MM.1S (cell line): Measurements from ENCODE around the gene NPNT.

ENCODE experiments used
- DNase-seq: peaks from one replicate; pipeline ENCODE4 v3.0.0-alpha.2; 2015
- H2AFZ ChIP-seq: fragments of 300-600 bp; sonication (generic); 2 replicates; pipeline ENCODE4 v1.6.0; 2016; ENCODE audit warnings: antibody characterized with exemption, low read length
- H3F3A ChIP-seq: fragments of 300-600 bp; sonication (generic); 2 replicates; pipeline ENCODE4 v1.6.1; 2016; ENCODE audit warnings: mild to moderate bottlenecking, antibody characterized with exemption, low read length, moderate library complexity, mixed read lengths; ENCODE audit not compliant: insufficient read depth
- H3K27ac ChIP-seq: fragments of 300-600 bp; sonication (generic); 2 replicates; pipeline ENCODE4 v1.5.1; 2016; ENCODE audit warnings: mild to moderate bottlenecking, low read length
- H3K27me3 ChIP-seq: fragments of 300-600 bp; sonication (generic); replicated peaks from 2 replicates; pipeline ENCODE4 v1.6.0; 2016; ENCODE audit warnings: low read length; ENCODE audit not compliant: insufficient read depth
- H3K36me3 ChIP-seq: fragments of 300-600 bp; sonication (generic); replicated peaks from 2 replicates; pipeline ENCODE4 v1.6.1; 2016; ENCODE audit warnings: mild to moderate bottlenecking, low read length, mixed read lengths; ENCODE audit not compliant: insufficient read depth
- H3K4me1 ChIP-seq: fragments of 300-600 bp; sonication (generic); 2 replicates; pipeline ENCODE4 v1.6.1; 2016; ENCODE audit warnings: low read length, mixed read lengths
- H3K4me2 ChIP-seq: fragments of 300-600 bp; sonication (generic); 2 replicates; pipeline ENCODE4 v1.6.0; 2016; ENCODE audit warnings: low read depth, low read length
- H3K4me3 ChIP-seq: fragments of 300-600 bp; sonication (generic); 2 replicates; pipeline ENCODE4 v1.5.1; 2016; ENCODE audit warnings: low read length, mixed read lengths
- H3K79me2 ChIP-seq: fragments of 300-600 bp; sonication (generic); 2 replicates; pipeline ENCODE4 v1.6.1; 2016; ENCODE audit warnings: mixed run types, low read length, mixed read lengths
- H3K9ac ChIP-seq: fragments of 300-600 bp; sonication (generic); 2 replicates; pipeline ENCODE4 v1.6.1; 2016; ENCODE audit warnings: low read length, mixed read lengths
- H3K9me2 ChIP-seq: fragments of 300-600 bp; sonication (generic); replicated peaks from 2 replicates; pipeline ENCODE4 v1.6.1; 2016; ENCODE audit warnings: mild to moderate bottlenecking, low read length, mixed read lengths; ENCODE audit not compliant: insufficient read depth
- H3K9me3 ChIP-seq: fragments of 300-600 bp; sonication (generic); replicated peaks from 2 replicates; pipeline ENCODE4 v1.6.1; 2016; ENCODE audit warnings: mild to moderate bottlenecking, low read length, mixed read lengths; ENCODE audit not compliant: insufficient read depth
- H4K20me1 ChIP-seq: fragments of 300-600 bp; sonication (generic); 2 replicates; pipeline ENCODE4 v1.6.1; 2016; ENCODE audit warnings: mild to moderate bottlenecking, low read length, moderate library complexity, mixed read lengths; ENCODE audit not compliant: insufficient read depth
- CTCF ChIP-seq: fragments of 300-600 bp; sonication (generic); IDR thresholded peaks from 2 replicates; pipeline ENCODE4 v1.5.1; 2016; ENCODE audit warnings: antibody characterized with exemption, low read length, mixed read lengths
- EZH2 ChIP-seq: fragments of 300-600 bp; sonication (generic); optimal IDR thresholded peaks from 2 replicates; pipeline ENCODE3; 2017; ENCODE audit warnings: low read depth, mild to moderate bottlenecking, antibody characterized with exemption, low read length, mixed read lengths
- EZH2phosphoT487 ChIP-seq: fragments of 300-600 bp; sonication (generic); IDR thresholded peaks from 2 replicates; pipeline ENCODE4 v1.6.1; 2018; ENCODE audit warnings: antibody characterized with exemption, low read length

Gene NPNT

GRCh38 chr4:105994841-105995501 lies 99.7 kb downstream of the NPNT start:
- Histone ChIP-seq H3F3A (no peaks in the 10 kb centered on the region), H3K27ac (no peak overlapping the region), H2AFZ (no peak overlapping the region), H3K9me2 (no peaks in the 10 kb centered on the region), H3K9me3 (no peaks in the 10 kb centered on the region), H3K4me1 (no peaks in the 10 kb centered on the region), H3K4me2 (no peak overlapping the region), H3K79me2 (no peaks in the 10 kb centered on the region), H3K4me3 (no peak overlapping the region), H4K20me1 (no peaks in the 10 kb centered on the region), H3K36me3 (no peaks in the 10 kb centered on the region), H3K9ac (no peak overlapping the region), H3K27me3 (no peaks in the 10 kb centered on the region)
- DNase-seq, result no peak
- TF ChIP-seq EZH2 (no peak), CTCF (no peak), EZH2phosphoT487 (no peak)

- DNase-seq, result no peak
- Histone ChIP-seq H2AFZ (no peak overlapping the region), H3K27me3 (no peaks in the 10 kb centered on the region), H3F3A (no peaks in the 10 kb centered on the region), H3K36me3 (no peaks in the 10 kb centered on the region), H3K9ac (no peak overlapping the region), H3K4me3 (no peak overlapping the region), H3K4me2 (no peak overlapping the region), H3K9me2 (no peaks in the 10 kb centered on the region), H3K9me3 (no peaks in the 10 kb centered on the region), H3K4me1 (no peaks in the 10 kb centered on the region), H4K20me1 (no peaks in the 10 kb centered on the region), H3K27ac (no peak overlapping the region), H3K79me2 (no peaks in the 10 kb centered on the region)
- TF ChIP-seq EZH2phosphoT487, result no peak
- no peak for TF ChIP-seq EZH2
- TF ChIP-seq CTCF, result no peak
These were observed 101.6 kb downstream of the NPNT start for GRCh38 chr4:105996845-105997244.

- H3K36me3 ChIP-seq, result no peaks in the 10 kb centered on the region
- no peaks in the 10 kb centered on the region for H3K9me2 ChIP-seq
- no peaks in the 10 kb centered on the region for H3K9me3 ChIP-seq
- DNase-seq, result no peak
- H3F3A ChIP-seq, result no peaks in the 10 kb centered on the region
- no peaks in the 10 kb centered on the region for H3K27me3 ChIP-seq
- no peak overlapping the region for H3K4me3 ChIP-seq
- H3K9ac ChIP-seq, result no peak overlapping the region
- H3K4me1 ChIP-seq, result no peaks in the 10 kb centered on the region
- no peak overlapping the region for H2AFZ ChIP-seq
- no peak overlapping the region for H3K27ac ChIP-seq
- no peak for TF ChIP-seq EZH2phosphoT487
- no peak for TF ChIP-seq CTCF
- no peak for TF ChIP-seq EZH2
- no peaks in the 10 kb centered on the region for H3K79me2 ChIP-seq
- no peaks in the 10 kb centered on the region for H4K20me1 ChIP-seq
- H3K4me2 ChIP-seq, result no peak overlapping the region
These were observed 103.1 kb downstream of the NPNT start for GRCh38 chr4:105998171-105999063.
